Osteocyte (in vitro differentiated cells): ENCODE results near the gene SLC38A1. TPM values are rescaled to one million over a fixed set of nuclear protein-coding genes. Genes with fewer than 3 reads are reported as not detected.
"Not testable (repeated sequence)": the region's sequence is repeated elsewhere in the genome, so short reads cannot be mapped to it uniquely, and the experiment has no call there.

ENCODE experiments used
- DNase-seq: peaks from one replicate; pipeline ENCODE4 v3.0.0; 2021; ENCODE audit warnings: mixed read lengths; ENCODE audit not compliant: unreplicated experiment; ENCODE audit errors: extremely low spot score
- H3K27ac Mint-ChIP-seq: one replicate; pipeline ENCODE4 v1.8.0; 2021; ENCODE audit warnings: mild to moderate bottlenecking, mixed read lengths; ENCODE audit not compliant: unreplicated experiment
- H3K27me3 Mint-ChIP-seq: one replicate; pipeline ENCODE4 v1.8.0; 2021; ENCODE audit warnings: mixed read lengths; ENCODE audit not compliant: unreplicated experiment
- H3K36me3 Mint-ChIP-seq: one replicate; pipeline ENCODE4 v1.8.0; 2021; ENCODE audit warnings: mixed read lengths; ENCODE audit not compliant: unreplicated experiment
- H3K4me1 Mint-ChIP-seq: one replicate; pipeline ENCODE4 v1.8.0; 2021; ENCODE audit warnings: mixed read lengths; ENCODE audit not compliant: unreplicated experiment
- H3K4me3 Mint-ChIP-seq: one replicate; pipeline ENCODE4 v1.8.0; 2021; ENCODE audit warnings: mild to moderate bottlenecking, moderate library complexity, mixed read lengths; ENCODE audit not compliant: unreplicated experiment
- H3K9me3 Mint-ChIP-seq: one replicate; pipeline ENCODE4 v1.8.0; 2021; ENCODE audit warnings: mixed read lengths; ENCODE audit not compliant: unreplicated experiment
- CTCF ChIP-seq: fragments of 200-600 bp; sonication (generic); IDR thresholded peaks from 2 replicates; pipeline ENCODE4 v1.5.0; 2021; ENCODE audit warnings: antibody characterized with exemption, mild to moderate bottlenecking, moderate library complexity
- total RNA-seq: library from RNA; stranded (reverse); gene quantifications from 2 replicates; pipeline ENCODE4 v1.2.1, GENCODE V29; 2021

Gene SLC38A1
- total RNA-seq, 1 donor from 2014 or later, result 132 TPM

- Mint-ChIP-seq H3K4me3 (no peak overlapping the region), H3K4me1 (peaks cover 38% of the 10 kb centered on the region), H3K27ac (no peak overlapping the region), H3K27me3 (no peaks in the 10 kb centered on the region), H3K9me3 (peaks cover 6% of the 10 kb centered on the region), H3K36me3 (peaks cover 53% of the 10 kb centered on the region)
- TF ChIP-seq CTCF, result no peak
- no peak for DNase-seq
Observed at GRCh38 chr12:46253544-46254162, 15.2 kb downstream of the SLC38A1 start.

DNA sequence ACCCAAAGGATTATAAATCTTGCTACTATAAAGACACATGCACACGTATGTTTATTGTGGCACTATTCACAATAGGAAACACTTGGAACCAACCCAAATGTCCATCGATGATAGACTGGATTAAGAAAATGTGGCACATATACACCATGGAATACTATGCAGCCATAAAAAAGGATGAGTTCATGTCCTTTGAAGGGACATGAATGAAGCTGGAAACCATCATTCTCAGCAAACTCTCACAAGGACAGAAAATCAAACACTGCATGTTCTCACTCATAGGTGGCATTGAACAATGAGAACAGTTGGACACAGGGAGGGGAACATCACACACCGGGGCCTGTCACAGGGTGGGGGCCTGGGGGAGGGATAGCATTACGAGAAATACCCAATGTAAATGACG lies 16.8 kb downstream of the SLC38A1 start:
- H3K27me3 Mint-ChIP-seq, H3K4me3 Mint-ChIP-seq, DNase-seq, H3K27ac Mint-ChIP-seq: not testable (repeated sequence)
- Mint-ChIP-seq H3K36me3 (peaks cover 66% of the 10 kb centered on the region), H3K9me3 (peaks cover 20% of the 10 kb centered on the region), H3K4me1 (peaks cover 30% of the 10 kb centered on the region)

DNA sequence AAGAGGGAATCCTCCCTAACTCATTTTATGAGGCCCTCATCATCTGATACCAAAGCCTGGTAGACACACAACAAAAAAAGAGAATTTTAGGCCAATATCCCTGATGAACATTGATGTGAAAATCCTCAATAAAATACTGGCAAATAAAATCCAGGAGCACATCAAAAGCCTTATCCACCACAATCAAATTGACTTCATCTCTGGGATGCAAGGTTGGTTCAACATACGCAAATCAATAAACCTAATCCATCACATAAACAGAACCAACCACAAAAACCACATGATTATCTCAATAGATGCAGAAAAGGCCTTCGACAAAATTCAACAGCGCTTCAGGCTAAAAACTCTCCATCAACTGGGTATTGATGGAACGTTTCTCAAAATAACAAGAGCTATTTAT lies 18.9 kb downstream of the SLC38A1 start:
- H3K27ac Mint-ChIP-seq, result not testable (repeated sequence)

DNA sequence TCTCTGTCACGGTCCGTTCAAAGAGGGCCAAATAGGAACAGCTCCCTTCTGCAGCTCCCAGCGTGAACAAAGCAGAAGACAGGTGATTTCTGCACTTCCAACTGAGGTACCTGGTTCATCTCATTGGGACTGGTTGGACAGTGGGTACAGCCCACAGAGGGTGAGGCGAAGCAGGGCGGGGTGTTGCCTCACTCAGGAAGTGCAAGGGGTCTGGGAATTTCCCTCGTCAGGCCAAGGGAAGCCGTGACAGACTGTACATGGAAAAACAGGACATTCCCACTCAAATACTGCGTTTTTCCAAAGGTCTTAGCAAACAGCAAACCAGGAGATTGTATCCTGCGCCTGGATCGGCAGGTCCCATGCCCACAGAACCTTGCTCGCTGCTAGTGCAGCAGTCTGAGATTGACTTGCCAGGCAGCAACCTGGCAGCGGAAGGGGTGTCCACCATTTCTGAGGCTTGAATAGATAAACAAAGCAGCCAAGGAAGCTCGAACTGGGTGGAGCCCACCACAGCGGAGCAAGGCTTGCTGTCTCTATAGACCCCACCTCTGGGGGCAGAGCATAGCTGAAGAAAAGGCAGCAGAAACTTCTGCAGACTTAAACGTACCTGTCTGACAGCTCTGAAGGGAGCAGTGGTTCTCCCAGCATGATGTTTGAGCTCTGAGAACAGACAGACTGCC lies 22.7 kb downstream of the SLC38A1 start:
- DNase-seq, result no peak
- H3K27me3 Mint-ChIP-seq, result no peaks in the 10 kb centered on the region
- H3K9me3 Mint-ChIP-seq, result peaks cover 28% of the 10 kb centered on the region
- TF ChIP-seq CTCF, result no peak
- H3K27ac Mint-ChIP-seq, result no peak overlapping the region
- H3K4me1 Mint-ChIP-seq, result peaks cover 4% of the 10 kb centered on the region
- H3K4me3 Mint-ChIP-seq, result no peak overlapping the region
- peaks cover 73% of the 10 kb centered on the region for H3K36me3 Mint-ChIP-seq

More for the DNA sequence above, 18.9 kb downstream of the SLC38A1 start:
- peaks cover 79% of the 10 kb centered on the region for H3K36me3 Mint-ChIP-seq
- peaks cover 12% of the 10 kb centered on the region for H3K4me1 Mint-ChIP-seq
- H3K9me3 Mint-ChIP-seq, result peaks cover 20% of the 10 kb centered on the region
- H3K27me3 Mint-ChIP-seq, H3K4me3 Mint-ChIP-seq, DNase-seq: not testable (repeated sequence)

GRCh38 chr12:46244997-46245396 lies 23.8 kb downstream of the SLC38A1 start:
- DNase-seq, result no peak
- H3K27ac Mint-ChIP-seq, result no peak overlapping the region
- H3K36me3 Mint-ChIP-seq, result peaks cover 63% of the 10 kb centered on the region
- no peaks in the 10 kb centered on the region for H3K27me3 Mint-ChIP-seq
- no peak for TF ChIP-seq CTCF
- H3K4me1 Mint-ChIP-seq, result peaks cover 4% of the 10 kb centered on the region
- H3K4me3 Mint-ChIP-seq, result no peak overlapping the region
- H3K9me3 Mint-ChIP-seq, result peaks cover 28% of the 10 kb centered on the region

DNA sequence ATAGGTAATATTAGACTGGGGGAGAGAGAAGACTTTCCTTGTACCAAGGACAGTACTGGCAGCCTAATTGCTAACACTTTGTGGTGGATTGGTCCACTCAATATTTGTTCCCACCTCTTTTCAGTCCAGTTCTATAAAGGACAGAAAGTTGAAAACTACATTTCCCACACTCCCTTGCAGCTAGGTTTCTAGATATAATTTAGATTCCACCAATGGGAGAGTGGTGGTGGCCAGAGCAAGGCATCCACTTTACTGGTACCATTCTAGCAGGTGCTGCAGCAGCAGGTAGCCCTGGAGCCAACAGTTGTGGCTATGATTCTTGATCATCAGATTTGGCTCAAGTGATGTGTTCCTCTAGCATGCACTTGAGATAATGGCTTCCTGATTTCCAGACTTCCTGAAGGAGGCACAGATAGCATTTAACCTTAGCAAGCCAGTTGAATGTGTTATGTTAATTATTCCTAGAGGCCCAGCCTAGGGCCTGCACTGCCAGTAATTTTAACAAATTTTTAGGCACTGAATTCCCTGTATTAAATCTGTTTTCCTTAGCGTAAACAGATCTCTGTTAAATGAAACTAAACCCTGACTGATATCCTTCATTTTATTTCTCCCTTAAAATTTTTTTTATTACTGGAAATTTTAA lies 24.4 kb downstream of the SLC38A1 start:
- H3K27me3 Mint-ChIP-seq, result no peaks in the 10 kb centered on the region
- no peak for DNase-seq
- H3K4me1 Mint-ChIP-seq, result peaks cover 4% of the 10 kb centered on the region
- no peak overlapping the region for H3K27ac Mint-ChIP-seq
- no peak overlapping the region for H3K4me3 Mint-ChIP-seq
- H3K36me3 Mint-ChIP-seq, result peaks cover 64% of the 10 kb centered on the region
- peaks cover 26% of the 10 kb centered on the region for H3K9me3 Mint-ChIP-seq
- TF ChIP-seq CTCF, result no peak
